ENCODE measurements around the gene EFNB1. TPM values are rescaled to one million over a fixed set of nuclear protein-coding genes. Genes with fewer than 3 reads are reported as not detected.
A peak's percentile ranks its signal among the peaks of the same experiment; 100 is the strongest.

Gene EFNB1
- total RNA-seq, 2 donors from 2014 or later = 2.8 to 4.1 TPM

DNA sequence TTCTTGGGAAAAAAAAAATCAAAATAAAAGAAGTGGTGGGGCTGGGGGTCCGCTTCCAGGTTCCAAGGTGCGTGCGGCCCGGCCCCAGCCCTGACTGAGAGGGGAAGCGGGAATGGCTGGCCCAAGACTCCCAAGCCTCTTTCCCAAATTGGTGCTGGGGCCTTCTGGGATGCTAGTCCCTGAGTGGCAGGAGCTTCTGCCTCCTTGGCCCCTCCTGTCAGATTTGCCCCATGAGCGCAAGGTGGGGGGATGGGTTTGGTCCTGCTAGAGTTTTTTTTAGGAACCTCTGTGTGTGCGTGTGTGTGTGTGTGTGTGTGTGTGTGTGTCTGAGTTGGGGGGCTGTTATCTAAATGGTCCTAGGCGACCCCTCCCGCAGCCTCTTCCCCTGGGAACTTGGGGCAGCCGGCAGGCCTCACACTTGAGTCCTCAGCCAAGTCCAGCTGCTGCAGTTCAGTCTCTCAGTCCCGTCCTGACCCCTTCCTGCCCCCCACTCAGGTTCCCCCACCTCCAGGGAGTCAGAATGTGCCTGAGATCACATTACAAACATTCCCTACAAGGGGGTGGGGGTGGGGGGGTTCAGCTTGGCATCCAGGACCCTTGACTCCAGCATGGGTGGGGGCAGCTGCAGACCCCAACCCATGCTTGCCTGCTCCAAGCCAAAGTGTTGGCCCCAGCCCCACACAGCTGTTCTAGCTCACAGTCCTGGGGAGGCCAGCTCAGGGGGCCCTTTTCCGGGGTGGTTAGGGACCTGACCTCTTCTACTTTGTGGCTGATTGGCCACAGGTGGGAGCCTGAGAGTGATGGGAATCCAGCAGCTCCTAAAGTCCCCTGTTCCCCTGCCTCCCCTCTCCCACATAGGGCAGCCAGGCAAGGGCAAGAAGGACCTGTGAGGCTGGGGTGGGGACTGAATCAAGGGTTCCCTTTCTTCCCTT lies 4.0 kb downstream of the EFNB1 start:
- H3K36me3 Mint-ChIP-seq (ENCODE audit: low read depth) = no peaks in the 10 kb centered on the region
- peaks cover 13% of the 10 kb centered on the region for H3K4me1 Mint-ChIP-seq
- peak overlapping the region; percentile 90 for H3K4me3 Mint-ChIP-seq
- no peak for ATAC-seq (replicated peaks)
- H3K27me3 Mint-ChIP-seq = no peaks in the 10 kb centered on the region
- no peaks in the 10 kb centered on the region for H3K9me3 Mint-ChIP-seq
- H3K27ac Mint-ChIP-seq = no peak overlapping the region

- no peaks in the 10 kb centered on the region for H3K27me3 Mint-ChIP-seq
- ATAC-seq (replicated peaks) = no peak
- no peaks in the 10 kb centered on the region for H3K9me3 Mint-ChIP-seq
- no peak overlapping the region for H3K27ac Mint-ChIP-seq
- peaks cover 12% of the 10 kb centered on the region for H3K4me1 Mint-ChIP-seq
- H3K4me3 Mint-ChIP-seq = no peak overlapping the region
- no peaks in the 10 kb centered on the region for H3K36me3 Mint-ChIP-seq (ENCODE audit: low read depth)
Measured at GRCh38 chrX:68833448-68833805, 4.6 kb downstream of the EFNB1 start.

DNA sequence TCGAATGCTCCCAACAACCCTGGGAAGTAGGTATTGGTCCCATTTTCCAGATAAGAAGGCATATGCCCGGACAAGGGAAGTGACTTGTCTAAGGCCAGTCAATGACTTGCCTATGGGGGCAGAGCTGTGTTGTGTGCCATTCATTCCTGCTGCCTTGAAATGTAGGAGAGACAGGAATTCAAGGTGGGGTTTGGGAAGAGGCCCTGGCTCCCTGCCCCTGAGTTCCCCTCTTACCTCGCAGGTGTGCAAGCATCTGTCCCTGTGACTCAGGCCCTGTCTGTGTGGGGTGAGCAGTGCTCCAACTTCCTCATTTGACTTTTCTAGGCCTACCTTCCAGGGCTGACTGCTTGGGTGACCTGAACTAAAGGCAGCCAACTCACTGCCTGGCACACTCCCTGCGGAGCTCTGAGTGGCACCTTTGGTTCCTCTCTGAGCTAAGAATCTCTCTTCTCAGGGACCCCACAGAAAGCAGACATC lies 5.1 kb downstream of the EFNB1 start:
- no peak overlapping the region for H3K27ac Mint-ChIP-seq
- no peaks in the 10 kb centered on the region for H3K9me3 Mint-ChIP-seq
- H3K4me3 Mint-ChIP-seq = no peak overlapping the region
- no peak for ATAC-seq (replicated peaks)
- peaks cover 9% of the 10 kb centered on the region for H3K4me1 Mint-ChIP-seq
- H3K36me3 Mint-ChIP-seq (ENCODE audit: low read depth) = no peaks in the 10 kb centered on the region
- no peaks in the 10 kb centered on the region for H3K27me3 Mint-ChIP-seq

DNA sequence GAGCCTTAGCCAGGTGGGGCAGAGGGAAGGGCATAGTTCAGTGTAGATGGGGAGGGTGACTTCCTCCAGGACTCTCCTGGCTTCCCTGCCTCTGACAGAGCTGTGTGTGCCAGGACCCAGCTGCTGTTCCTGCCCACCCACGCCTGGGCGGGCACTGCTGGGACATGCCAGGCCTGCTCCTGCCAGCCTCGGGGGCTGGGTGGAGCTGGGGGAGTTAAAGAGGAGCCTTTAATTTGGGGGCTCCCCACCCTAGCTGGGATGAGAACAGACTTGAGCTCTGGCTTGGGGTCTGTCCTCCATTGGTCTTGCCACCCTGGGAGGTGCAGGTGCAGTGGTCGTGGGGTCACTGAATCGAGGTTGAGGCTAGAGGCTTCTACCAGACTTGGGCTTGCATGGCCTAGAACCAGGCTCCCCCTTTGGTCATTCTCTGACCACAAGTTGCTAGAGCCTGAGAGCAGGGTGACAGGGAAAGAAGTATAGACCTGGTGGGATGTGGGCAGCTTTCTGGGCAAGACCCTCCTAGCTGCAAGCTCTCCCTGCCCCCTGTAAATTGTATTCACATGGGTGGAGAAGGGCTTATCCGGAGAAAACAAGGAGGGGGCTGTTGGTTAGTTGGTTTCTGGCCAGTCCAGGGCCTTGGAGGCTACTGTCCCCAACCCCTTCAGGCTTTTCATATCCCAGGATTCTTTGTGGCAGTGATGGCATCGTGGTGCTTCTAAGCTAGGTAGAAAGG lies 5.7 kb downstream of the EFNB1 start:
- Mint-ChIP-seq H3K36me3 (ENCODE audit: low read depth) (no peaks in the 10 kb centered on the region), H3K27ac (no peak overlapping the region), H3K4me1 (peaks cover 9% of the 10 kb centered on the region), H3K4me3 (no peak overlapping the region), H3K9me3 (no peaks in the 10 kb centered on the region), H3K27me3 (no peaks in the 10 kb centered on the region)
- ATAC-seq (replicated peaks) = no peak

GRCh38 chrX:68835104-68835442 lies 6.3 kb downstream of the EFNB1 start:
- no peak overlapping the region for H3K4me3 Mint-ChIP-seq
- no peaks in the 10 kb centered on the region for H3K27me3 Mint-ChIP-seq
- peaks cover 9% of the 10 kb centered on the region for H3K4me1 Mint-ChIP-seq
- H3K9me3 Mint-ChIP-seq = no peaks in the 10 kb centered on the region
- ATAC-seq (replicated peaks) = no peak
- H3K36me3 Mint-ChIP-seq (ENCODE audit: low read depth) = no peaks in the 10 kb centered on the region
- no peak overlapping the region for H3K27ac Mint-ChIP-seq

DNA sequence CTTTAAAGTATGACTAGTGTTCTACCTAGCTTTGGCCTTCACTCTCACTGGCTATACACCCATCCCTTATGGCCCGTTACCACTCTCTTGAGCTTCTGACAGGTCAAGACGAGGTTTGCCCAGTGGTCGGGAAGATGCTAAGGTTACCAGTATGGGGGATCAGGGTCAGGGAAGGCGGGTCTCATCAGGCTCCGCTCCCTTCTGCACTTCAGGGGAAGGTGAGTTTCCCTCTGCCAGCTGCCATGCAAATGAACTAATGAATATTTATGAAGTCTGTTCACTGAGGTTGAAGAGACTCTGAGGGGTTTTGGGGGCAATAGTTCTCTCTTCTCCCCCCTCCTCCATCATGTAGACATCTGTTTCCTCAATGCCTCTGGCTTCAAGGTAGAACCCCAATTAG lies 6.6 kb downstream of the EFNB1 start:
- H3K9me3 Mint-ChIP-seq = no peaks in the 10 kb centered on the region
- no peak overlapping the region for H3K4me3 Mint-ChIP-seq
- H3K27ac Mint-ChIP-seq = no peak overlapping the region
- ATAC-seq (replicated peaks) = no peak
- H3K4me1 Mint-ChIP-seq = peaks cover 9% of the 10 kb centered on the region
- no peaks in the 10 kb centered on the region for H3K36me3 Mint-ChIP-seq (ENCODE audit: low read depth)
- H3K27me3 Mint-ChIP-seq = no peaks in the 10 kb centered on the region

DNA sequence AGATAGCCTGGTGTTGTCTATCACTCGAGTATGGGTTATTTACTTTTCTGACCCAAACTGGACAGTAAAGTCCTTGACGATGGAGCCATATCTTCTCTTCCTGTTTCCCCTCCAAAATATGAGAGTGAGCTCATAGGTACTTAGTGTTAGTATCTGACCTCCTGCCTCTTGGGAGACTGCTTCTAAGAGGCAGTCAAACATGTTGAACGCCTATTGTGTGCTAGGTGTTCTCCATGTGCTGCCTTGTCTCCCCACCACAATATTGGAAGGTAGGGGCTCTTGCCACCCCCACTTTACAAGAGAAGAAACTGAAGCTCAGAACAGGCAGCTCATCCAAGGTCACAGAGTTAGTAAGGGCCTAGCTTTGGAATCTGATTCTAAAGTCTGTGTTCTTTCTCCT lies 8.3 kb downstream of the EFNB1 start:
- H3K4me3 Mint-ChIP-seq = no peak overlapping the region
- no peaks in the 10 kb centered on the region for H3K9me3 Mint-ChIP-seq
- H3K27me3 Mint-ChIP-seq = no peaks in the 10 kb centered on the region
- ATAC-seq (replicated peaks) = no peak
- H3K4me1 Mint-ChIP-seq = peaks cover 6% of the 10 kb centered on the region
- H3K36me3 Mint-ChIP-seq (ENCODE audit: low read depth) = peaks cover 7% of the 10 kb centered on the region
- no peak overlapping the region for H3K27ac Mint-ChIP-seq

GRCh38 chrX:68838571-68838910 lies 9.7 kb downstream of the EFNB1 start:
- Mint-ChIP-seq H3K27me3 (no peaks in the 10 kb centered on the region), H3K36me3 (ENCODE audit: low read depth) (peaks cover 7% of the 10 kb centered on the region), H3K27ac (no peak overlapping the region), H3K4me3 (no peak overlapping the region), H3K4me1 (peaks cover 4% of the 10 kb centered on the region), H3K9me3 (no peaks in the 10 kb centered on the region)
- no peak for ATAC-seq (replicated peaks)

DNA sequence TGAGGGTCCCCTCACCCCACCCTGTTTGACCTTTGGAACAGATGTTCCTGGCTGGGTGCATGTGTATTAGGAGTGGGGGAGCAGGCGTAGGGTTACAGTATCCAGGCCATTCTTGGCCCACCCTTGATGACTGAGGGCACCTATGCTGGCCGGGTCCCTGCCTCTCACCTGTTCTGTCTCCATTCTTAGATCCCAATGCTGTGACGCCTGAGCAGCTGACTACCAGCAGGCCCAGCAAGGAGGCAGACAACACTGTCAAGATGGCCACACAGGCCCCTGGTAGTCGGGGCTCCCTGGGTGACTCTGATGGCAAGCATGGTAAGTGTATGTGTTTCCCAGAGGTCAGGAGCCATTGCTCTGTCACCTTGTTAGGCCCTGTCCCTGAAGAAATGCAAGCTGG lies 10.9 kb downstream of the EFNB1 start:
- no peak overlapping the region for H3K27ac Mint-ChIP-seq
- H3K4me3 Mint-ChIP-seq = no peak overlapping the region
- no peaks in the 10 kb centered on the region for H3K27me3 Mint-ChIP-seq
- H3K4me1 Mint-ChIP-seq = peaks cover 4% of the 10 kb centered on the region
- no peak for ATAC-seq (replicated peaks)
- peaks cover 7% of the 10 kb centered on the region for H3K36me3 Mint-ChIP-seq (ENCODE audit: low read depth)
- no peaks in the 10 kb centered on the region for H3K9me3 Mint-ChIP-seq

DNA sequence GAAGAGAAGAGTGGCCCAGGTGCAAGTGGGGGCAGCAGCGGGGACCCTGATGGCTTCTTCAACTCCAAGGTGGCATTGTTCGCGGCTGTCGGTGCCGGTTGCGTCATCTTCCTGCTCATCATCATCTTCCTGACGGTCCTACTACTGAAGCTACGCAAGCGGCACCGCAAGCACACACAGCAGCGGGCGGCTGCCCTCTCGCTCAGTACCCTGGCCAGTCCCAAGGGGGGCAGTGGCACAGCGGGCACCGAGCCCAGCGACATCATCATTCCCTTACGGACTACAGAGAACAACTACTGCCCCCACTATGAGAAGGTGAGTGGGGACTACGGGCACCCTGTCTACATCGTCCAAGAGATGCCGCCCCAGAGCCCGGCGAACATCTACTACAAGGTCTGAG lies 11.4 kb downstream of the EFNB1 start:
- Mint-ChIP-seq H3K27ac (no peak overlapping the region), H3K27me3 (no peaks in the 10 kb centered on the region), H3K36me3 (ENCODE audit: low read depth) (peaks cover 7% of the 10 kb centered on the region), H3K9me3 (no peaks in the 10 kb centered on the region), H3K4me1 (peaks cover 4% of the 10 kb centered on the region), H3K4me3 (no peak overlapping the region)
- no peak for ATAC-seq (replicated peaks)

DNA sequence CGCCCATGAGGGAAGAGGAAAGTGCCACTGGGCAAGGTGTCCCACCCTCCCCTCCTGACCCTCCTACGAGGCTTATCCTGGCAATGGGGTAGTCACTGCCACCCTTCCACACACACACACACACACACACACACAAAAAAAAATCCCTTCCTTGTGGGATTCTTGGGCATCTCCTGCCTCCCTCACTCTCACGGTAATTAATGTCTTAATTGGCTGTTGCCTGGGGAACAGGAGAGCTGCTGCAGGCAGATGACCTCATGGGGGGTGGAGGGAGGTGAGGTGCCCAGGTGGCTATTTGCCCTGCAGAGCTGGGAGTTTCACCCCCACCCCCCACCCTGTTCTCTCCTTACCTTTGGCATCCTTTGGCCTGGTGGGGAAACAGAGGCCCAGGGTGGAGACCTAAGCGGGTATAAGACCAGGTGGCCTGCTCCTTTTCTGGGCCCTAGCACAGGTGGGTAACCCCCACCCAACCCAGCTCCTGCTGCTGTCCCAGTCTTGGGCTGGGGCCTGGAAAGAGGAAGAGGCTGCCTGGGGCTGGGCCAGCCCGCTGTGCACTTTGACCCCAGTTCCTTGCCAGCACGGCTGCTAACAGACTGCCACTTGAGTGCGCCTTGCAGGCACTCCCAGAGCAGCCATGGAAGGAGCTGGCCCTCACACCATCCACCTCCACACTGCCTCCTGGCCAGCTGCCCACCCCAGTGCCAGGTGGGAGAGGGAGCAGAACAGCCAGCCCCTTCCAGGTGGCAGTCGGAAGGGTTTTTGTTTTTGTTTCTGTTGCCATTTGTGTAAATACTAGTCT lies 12.6 kb downstream of the EFNB1 start:
- Mint-ChIP-seq H3K9me3 (no peaks in the 10 kb centered on the region), H3K4me1 (peaks cover 4% of the 10 kb centered on the region), H3K4me3 (no peak overlapping the region), H3K27ac (no peak overlapping the region), H3K27me3 (no peaks in the 10 kb centered on the region), H3K36me3 (ENCODE audit: low read depth) (peaks cover 7% of the 10 kb centered on the region)
- no peak for ATAC-seq (replicated peaks)

DNA sequence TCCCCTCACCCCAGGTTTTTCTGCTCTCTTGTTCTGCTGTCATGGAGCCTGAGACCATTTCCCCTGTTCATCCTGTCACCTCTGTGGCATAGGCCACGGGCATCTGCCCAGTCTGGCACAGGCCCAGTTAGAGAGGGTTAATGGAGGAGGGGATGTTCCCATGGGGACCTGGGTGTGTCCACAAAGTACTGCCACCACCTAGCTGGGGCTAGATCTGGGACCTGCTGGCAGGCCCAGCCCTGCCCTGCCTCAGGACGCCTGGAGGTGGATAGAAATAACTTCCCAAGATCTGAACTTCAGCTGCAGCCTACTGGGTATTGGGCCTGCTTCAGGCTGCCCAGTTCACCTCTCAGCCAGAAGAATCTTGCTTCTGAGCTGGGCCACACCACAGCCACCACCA lies 13.5 kb downstream of the EFNB1 start:
- no peaks in the 10 kb centered on the region for H3K9me3 Mint-ChIP-seq

GRCh38 chrX:68842781-68843581 lies 14.2 kb downstream of the EFNB1 start:
- no peak for ATAC-seq (replicated peaks)
- no peak overlapping the region for H3K27ac Mint-ChIP-seq
- H3K9me3 Mint-ChIP-seq = no peaks in the 10 kb centered on the region
- H3K36me3 Mint-ChIP-seq (ENCODE audit: low read depth) = peaks cover 7% of the 10 kb centered on the region
- no peak overlapping the region for H3K4me3 Mint-ChIP-seq
- no peaks in the 10 kb centered on the region for H3K27me3 Mint-ChIP-seq
- no peaks in the 10 kb centered on the region for H3K4me1 Mint-ChIP-seq

More for the DNA sequence above, 13.5 kb downstream of the EFNB1 start:
- no peaks in the 10 kb centered on the region for H3K4me1 Mint-ChIP-seq
- no peak overlapping the region for H3K27ac Mint-ChIP-seq
- peaks cover 7% of the 10 kb centered on the region for H3K36me3 Mint-ChIP-seq (ENCODE audit: low read depth)
- no peak for ATAC-seq (replicated peaks)
- H3K4me3 Mint-ChIP-seq = no peak overlapping the region
- no peaks in the 10 kb centered on the region for H3K27me3 Mint-ChIP-seq

DNA sequence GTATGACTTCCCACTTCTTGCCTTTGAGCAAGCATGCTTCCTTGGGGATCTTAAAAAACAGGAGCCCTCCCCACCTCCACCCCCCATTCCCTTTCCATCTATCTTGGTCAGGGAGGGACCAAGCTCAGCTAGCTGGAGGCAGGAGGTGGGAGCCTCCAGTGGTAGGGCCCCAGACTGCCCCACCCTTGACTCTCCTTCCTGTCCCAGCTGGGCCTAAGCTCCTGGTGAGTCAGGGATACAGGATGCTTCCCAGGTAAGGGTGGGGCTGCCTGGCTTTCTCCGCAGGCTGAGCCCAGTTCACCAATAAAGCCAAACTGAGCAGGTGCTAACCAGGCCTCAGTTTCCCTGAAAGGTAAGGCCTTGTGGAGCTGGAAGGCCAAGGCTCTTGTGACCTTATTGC lies 15.2 kb downstream of the EFNB1 start:
- H3K36me3 Mint-ChIP-seq (ENCODE audit: low read depth) = peaks cover 7% of the 10 kb centered on the region
- no peaks in the 10 kb centered on the region for H3K27me3 Mint-ChIP-seq
- H3K27ac Mint-ChIP-seq = no peak overlapping the region
- no peak for ATAC-seq (replicated peaks)
- H3K4me1 Mint-ChIP-seq = no peaks in the 10 kb centered on the region
- no peaks in the 10 kb centered on the region for H3K9me3 Mint-ChIP-seq
- no peak overlapping the region for H3K4me3 Mint-ChIP-seq
